IPS-15b (cell line): Measurements from ENCODE around the gene ITIH5.

Experiments
- H3K27me3 ChIP-seq: one replicate; pipeline ENCODE4 v1.6.1; 2013; ENCODE audit warnings: low read length; ENCODE audit not compliant: control insufficient read depth, insufficient read depth
- H3K36me3 ChIP-seq: one replicate; pipeline ENCODE4 v1.6.1; 2013; ENCODE audit warnings: low read length; ENCODE audit not compliant: control insufficient read depth, insufficient read depth
- H3K4me1 ChIP-seq: one replicate; pipeline ENCODE4 v1.6.1; 2013; ENCODE audit warnings: mild to moderate bottlenecking, low read length; ENCODE audit not compliant: control insufficient read depth, insufficient read depth
- H3K4me3 ChIP-seq: one replicate; pipeline ENCODE4 v1.5.1; 2013; ENCODE audit warnings: low read depth, low read length
- H3K9ac ChIP-seq: one replicate; pipeline ENCODE4 v1.6.1; 2013; ENCODE audit warnings: low read depth, mild to moderate bottlenecking, low read length
- H3K9me3 ChIP-seq: one replicate; pipeline ENCODE4 v1.6.1; 2013; ENCODE audit warnings: mild to moderate bottlenecking, low read length; ENCODE audit not compliant: control insufficient read depth, insufficient read depth

Gene ITIH5

GRCh38 chr10:7520507-7521485 lies 146.0 kb downstream of the ITIH5 start:
- no peaks in the 10 kb centered on the region for H3K36me3 ChIP-seq
- no peaks in the 10 kb centered on the region for H3K4me1 ChIP-seq
- no peaks in the 10 kb centered on the region for H3K27me3 ChIP-seq
- H3K4me3 ChIP-seq, result no peak overlapping the region
- no peak overlapping the region for H3K9ac ChIP-seq
- no peaks in the 10 kb centered on the region for H3K9me3 ChIP-seq

GRCh38 chr10:7519351-7519750 lies 147.4 kb downstream of the ITIH5 start:
- H3K9me3 ChIP-seq, result no peaks in the 10 kb centered on the region
- H3K36me3 ChIP-seq, result no peaks in the 10 kb centered on the region
- H3K9ac ChIP-seq, result no peak overlapping the region
- H3K4me1 ChIP-seq, result no peaks in the 10 kb centered on the region
- no peaks in the 10 kb centered on the region for H3K27me3 ChIP-seq
- no peak overlapping the region for H3K4me3 ChIP-seq

GRCh38 chr10:7518693-7519092 lies 148.1 kb downstream of the ITIH5 start:
- Histone ChIP-seq H3K36me3 (no peaks in the 10 kb centered on the region), H3K9ac (no peak overlapping the region), H3K4me1 (no peaks in the 10 kb centered on the region), H3K9me3 (no peaks in the 10 kb centered on the region), H3K27me3 (no peaks in the 10 kb centered on the region), H3K4me3 (no peak overlapping the region)

GRCh38 chr10:7515439-7515838 lies 151.3 kb downstream of the ITIH5 start:
- Histone ChIP-seq H3K9me3 (no peaks in the 10 kb centered on the region), H3K9ac (no peak overlapping the region), H3K36me3 (no peaks in the 10 kb centered on the region), H3K4me1 (no peaks in the 10 kb centered on the region), H3K4me3 (no peak overlapping the region), H3K27me3 (no peaks in the 10 kb centered on the region)

GRCh38 chr10:7513936-7514335 lies 152.8 kb downstream of the ITIH5 start:
- Histone ChIP-seq H3K36me3 (no peaks in the 10 kb centered on the region), H3K4me1 (no peaks in the 10 kb centered on the region), H3K9ac (no peak overlapping the region), H3K9me3 (no peaks in the 10 kb centered on the region), H3K4me3 (no peak overlapping the region), H3K27me3 (no peaks in the 10 kb centered on the region)

- Histone ChIP-seq H3K4me1 (no peaks in the 10 kb centered on the region), H3K9me3 (no peaks in the 10 kb centered on the region), H3K36me3 (no peaks in the 10 kb centered on the region), H3K9ac (no peak overlapping the region), H3K27me3 (no peaks in the 10 kb centered on the region), H3K4me3 (no peak overlapping the region)
These were observed 153.3 kb downstream of the ITIH5 start for GRCh38 chr10:7513455-7513854.

- Histone ChIP-seq H3K9me3 (no peaks in the 10 kb centered on the region), H3K4me1 (no peaks in the 10 kb centered on the region), H3K27me3 (no peaks in the 10 kb centered on the region), H3K9ac (no peak overlapping the region), H3K4me3 (no peak overlapping the region), H3K36me3 (no peaks in the 10 kb centered on the region)
These were observed 154.3 kb downstream of the ITIH5 start for GRCh38 chr10:7512487-7512886.

GRCh38 chr10:7511612-7512011 lies 155.2 kb downstream of the ITIH5 start:
- no peak overlapping the region for H3K9ac ChIP-seq
- no peak overlapping the region for H3K4me3 ChIP-seq
- no peaks in the 10 kb centered on the region for H3K9me3 ChIP-seq
- no peaks in the 10 kb centered on the region for H3K36me3 ChIP-seq
- no peaks in the 10 kb centered on the region for H3K4me1 ChIP-seq
- no peaks in the 10 kb centered on the region for H3K27me3 ChIP-seq
